ENCODE data around the gene PHF11.

PHF11 gene

DNA sequence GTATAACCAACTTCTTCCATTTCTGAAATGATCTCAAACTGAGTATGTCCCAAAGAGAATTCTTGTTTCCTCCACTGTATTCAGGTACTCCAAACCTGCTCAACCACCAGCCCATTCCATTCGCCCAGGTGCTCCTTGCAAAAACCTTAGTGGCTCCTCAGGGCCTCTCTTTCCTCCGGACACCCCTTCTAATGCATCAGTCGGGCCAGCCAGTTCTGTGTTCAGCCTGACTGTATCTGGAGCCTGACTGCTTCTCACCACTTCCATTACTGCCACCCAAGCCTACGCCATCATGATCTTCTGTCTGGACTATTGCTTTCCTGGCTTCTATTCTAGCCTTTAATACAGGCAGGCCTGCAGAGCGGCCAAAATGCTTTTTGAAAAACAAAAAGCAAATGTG is 1.5 kb downstream of the PHF11 start:
- DNase-seq (ENCODE audit: low read depth), result no peak
- TF ChIP-seq, protein P1, sequence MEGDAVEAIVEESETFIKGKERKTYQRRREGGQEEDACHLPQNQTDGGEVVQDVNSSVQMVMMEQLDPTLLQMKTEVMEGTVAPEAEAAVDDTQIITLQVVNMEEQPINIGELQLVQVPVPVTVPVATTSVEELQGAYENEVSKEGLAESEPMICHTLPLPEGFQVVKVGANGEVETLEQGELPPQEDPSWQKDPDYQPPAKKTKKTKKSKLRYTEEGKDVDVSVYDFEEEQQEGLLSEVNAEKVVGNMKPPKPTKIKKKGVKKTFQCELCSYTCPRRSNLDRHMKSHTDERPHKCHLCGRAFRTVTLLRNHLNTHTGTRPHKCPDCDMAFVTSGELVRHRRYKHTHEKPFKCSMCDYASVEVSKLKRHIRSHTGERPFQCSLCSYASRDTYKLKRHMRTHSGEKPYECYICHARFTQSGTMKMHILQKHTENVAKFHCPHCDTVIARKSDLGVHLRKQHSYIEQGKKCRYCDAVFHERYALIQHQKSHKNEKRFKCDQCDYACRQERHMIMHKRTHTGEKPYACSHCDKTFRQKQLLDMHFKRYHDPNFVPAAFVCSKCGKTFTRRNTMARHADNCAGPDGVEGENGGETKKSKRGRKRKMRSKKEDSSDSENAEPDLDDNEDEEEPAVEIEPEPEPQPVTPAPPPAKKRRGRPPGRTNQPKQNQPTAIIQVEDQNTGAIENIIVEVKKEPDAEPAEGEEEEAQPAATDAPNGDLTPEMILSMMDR (IDR thresholded peaks at IDR 0.05; ENCODE audit: control insufficient read depth, extremely low read depth, insufficient read depth), result no peak
- no peak overlapping the region for H3K4me3 ChIP-seq (ENCODE audit: low read depth, low read length)

DNA sequence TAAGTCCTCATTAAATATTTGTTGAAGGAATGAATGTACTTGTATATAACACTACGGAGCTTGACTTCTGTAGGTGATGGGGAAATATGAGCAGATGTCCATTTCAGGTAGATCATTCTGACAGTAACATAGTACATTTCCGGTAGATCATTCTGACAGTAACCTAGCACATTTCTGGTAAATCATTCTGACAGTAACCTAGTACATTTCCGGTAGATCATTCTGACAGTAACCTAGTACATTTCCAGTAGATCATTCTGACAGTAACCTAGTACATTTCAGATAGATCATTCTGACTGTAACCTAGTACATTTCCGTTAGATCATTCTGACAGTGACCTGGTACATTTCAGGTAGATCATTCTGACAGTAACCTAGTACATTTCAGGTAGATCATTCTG is 2.5 kb downstream of the PHF11 start:
- TF ChIP-seq, protein P1 (IDR thresholded peaks at IDR 0.05; ENCODE audit: control insufficient read depth, extremely low read depth, insufficient read depth), result no peak
- DNase-seq (ENCODE audit: low read depth), result no peak
- no peak overlapping the region for H3K4me3 ChIP-seq (ENCODE audit: low read depth, low read length)

DNA sequence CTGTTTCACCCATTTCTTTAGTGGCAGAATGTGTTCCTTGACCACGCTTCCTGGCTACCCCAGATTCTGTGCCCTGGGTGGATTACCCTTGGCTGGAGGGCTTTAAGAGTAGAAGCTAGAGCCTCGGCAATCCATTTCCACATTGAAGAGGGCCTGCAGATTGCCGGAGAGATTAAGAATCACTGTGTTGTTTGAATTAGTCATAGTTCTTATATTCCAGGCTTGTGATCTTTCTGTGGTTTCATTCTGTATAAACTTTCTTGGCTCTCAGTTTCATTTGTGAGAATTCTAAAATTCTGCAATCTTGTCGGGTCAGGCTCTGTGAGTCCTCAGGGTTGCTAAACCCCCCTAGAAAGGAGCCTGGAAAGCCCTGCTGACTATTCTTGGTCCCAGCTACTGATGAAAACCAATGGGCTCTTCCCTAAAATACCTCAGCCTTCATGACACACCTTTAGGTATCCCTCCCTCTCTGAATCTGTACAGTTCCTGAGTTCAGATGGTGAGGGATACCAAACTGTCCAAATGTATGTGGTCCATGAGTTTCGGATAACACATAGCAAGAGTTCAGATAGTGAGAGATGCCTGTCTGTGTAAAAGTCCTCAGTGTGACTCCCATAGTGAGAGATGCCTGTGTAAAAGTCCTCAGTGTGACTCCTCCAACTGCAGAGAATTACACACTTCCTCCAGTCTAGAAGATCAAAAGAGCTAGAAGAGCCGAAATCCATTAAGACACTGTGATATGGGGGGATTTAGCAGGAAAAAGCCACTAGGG is 4.3 kb downstream of the PHF11 start:
- no peak overlapping the region for H3K4me3 ChIP-seq (ENCODE audit: low read depth, low read length)
- DNase-seq (ENCODE audit: low read depth), result no peak
- TF ChIP-seq, protein P1 (IDR thresholded peaks at IDR 0.05; ENCODE audit: control insufficient read depth, extremely low read depth, insufficient read depth), result no peak

DNA sequence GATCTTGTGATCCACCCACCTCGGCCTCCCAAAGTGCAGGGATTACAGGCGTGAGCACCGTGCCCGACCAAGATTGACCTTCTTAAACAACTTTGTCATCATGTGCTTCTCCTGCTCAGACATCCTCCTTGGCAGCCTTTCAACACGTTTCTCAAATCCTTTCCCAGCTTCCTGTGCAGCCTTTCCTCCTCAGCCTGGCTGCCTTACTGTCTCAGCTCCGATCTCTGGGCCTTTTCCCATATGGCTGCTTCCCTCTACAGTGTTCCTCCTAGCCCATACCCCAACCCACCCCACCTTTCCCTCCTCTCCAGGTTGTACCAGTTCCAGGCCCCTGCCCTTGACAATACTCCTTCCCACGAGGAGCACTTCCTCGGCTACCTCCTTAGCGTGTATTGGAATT is 7.2 kb downstream of the PHF11 start:
- no peak for DNase-seq (ENCODE audit: low read depth)

DNA sequence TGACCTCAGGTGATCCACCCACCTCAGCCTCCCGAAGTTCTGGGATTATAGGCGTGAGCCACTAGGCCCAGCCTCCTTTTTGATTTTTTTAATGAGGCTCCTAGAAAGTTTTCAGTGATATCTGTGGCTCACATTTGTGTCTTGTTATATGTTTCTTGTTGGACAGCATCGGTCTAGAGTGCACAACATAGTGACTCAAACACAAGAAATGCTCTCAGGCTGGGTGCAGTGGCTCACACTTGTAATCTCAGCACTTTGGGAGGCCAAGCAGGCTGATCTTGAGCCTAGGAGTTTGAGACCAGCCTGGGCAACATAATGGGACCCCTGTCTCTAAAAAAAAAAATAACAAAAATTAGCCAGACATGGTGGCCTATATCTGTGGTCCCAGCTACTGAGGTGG is 8.2 kb downstream of the PHF11 start:
- H3K4me3 ChIP-seq (ENCODE audit: low read depth, low read length), result no peak overlapping the region
- TF ChIP-seq, protein P1 (IDR thresholded peaks at IDR 0.05; ENCODE audit: control insufficient read depth, extremely low read depth, insufficient read depth), result no peak
- no peak for DNase-seq (ENCODE audit: low read depth)

More for the DNA sequence above, 7.2 kb downstream of the PHF11 start:
- TF ChIP-seq, protein P1 (IDR thresholded peaks at IDR 0.05; ENCODE audit: control insufficient read depth, extremely low read depth, insufficient read depth), result no peak
- no peak overlapping the region for H3K4me3 ChIP-seq (ENCODE audit: low read depth, low read length)

DNA sequence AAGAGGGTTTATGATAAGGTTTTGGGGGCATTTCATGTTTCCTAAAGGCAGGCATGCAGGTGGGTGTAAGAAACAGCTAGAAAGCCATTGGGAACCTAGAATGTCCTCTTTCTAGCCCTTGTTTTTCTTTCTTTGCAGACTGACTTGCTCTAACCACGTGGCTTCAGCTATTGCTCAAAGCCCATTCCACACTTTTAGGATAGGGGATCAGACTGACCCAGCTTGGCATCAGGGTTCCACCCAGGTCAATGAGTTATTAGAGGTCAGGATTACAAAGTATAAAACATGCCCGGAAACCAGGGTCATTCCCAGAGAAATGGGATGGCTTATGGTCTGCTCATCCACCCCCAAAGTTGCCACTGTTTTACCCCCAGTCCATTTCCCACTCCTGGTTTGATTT is 16.8 kb downstream of the PHF11 start:
- no peak for DNase-seq (ENCODE audit: low read depth)
- TF ChIP-seq, protein P1 (IDR thresholded peaks at IDR 0.05; ENCODE audit: control insufficient read depth, extremely low read depth, insufficient read depth), result no peak
- H3K4me3 ChIP-seq (ENCODE audit: low read depth, low read length), result no peak overlapping the region

DNA sequence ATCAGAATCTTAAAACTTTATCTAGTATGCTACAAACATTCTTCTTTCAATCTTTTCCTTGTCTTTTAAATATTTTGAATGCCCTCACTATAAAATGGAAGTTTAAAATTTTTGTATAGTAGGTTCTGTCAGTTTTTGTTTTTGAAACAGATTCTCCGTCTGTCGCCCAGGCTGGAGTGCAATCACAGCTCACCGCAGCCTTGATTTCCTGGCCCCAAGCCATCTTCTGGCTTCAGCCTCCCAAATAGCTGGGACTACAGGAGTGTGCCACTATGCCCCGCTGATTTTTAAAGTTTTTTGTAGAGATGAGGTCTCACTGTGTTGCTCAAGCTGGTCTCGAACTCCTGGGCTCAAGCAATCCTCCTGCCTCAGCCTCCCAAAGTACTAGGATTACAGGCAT is 20.7 kb downstream of the PHF11 start:
- H3K4me3 ChIP-seq (ENCODE audit: low read depth, low read length), result no peak overlapping the region
- no peak for DNase-seq (ENCODE audit: low read depth)
- TF ChIP-seq, protein P1 (IDR thresholded peaks at IDR 0.05; ENCODE audit: control insufficient read depth, extremely low read depth, insufficient read depth), result no peak
